Measurements from ENCODE around the gene GULP1. TPM values are rescaled to one million over a fixed set of nuclear protein-coding genes. Genes with fewer than 3 reads are reported as not detected.
"Not testable (repeated sequence)": the region's sequence is repeated elsewhere in the genome, so short reads cannot be mapped to it uniquely, and the experiment has no call there.

The GULP1 gene
- total RNA-seq, 1 experiment from 2014 or later: 75.1 TPM

GRCh38 chr2:188282907-188283306 is 8.8 kb upstream of the GULP1 start:
- DNase-seq (ENCODE audit: low spot score) (no peak), ATAC-seq (no peak)
- peaks cover 40% of the 10 kb centered on the region for H3K4me1 Mint-ChIP-seq
- POLR2A ChIA-PET: no interaction called here
- no peaks in the 10 kb centered on the region for H3K27me3 Mint-ChIP-seq (ENCODE audit: low read depth)
- no peak overlapping the region for H3K27ac Mint-ChIP-seq
- CTCF ChIA-PET: no interaction called here
- H3K9me3 Mint-ChIP-seq: peaks cover 20% of the 10 kb centered on the region
- TF ChIP-seq, protein P1, sequence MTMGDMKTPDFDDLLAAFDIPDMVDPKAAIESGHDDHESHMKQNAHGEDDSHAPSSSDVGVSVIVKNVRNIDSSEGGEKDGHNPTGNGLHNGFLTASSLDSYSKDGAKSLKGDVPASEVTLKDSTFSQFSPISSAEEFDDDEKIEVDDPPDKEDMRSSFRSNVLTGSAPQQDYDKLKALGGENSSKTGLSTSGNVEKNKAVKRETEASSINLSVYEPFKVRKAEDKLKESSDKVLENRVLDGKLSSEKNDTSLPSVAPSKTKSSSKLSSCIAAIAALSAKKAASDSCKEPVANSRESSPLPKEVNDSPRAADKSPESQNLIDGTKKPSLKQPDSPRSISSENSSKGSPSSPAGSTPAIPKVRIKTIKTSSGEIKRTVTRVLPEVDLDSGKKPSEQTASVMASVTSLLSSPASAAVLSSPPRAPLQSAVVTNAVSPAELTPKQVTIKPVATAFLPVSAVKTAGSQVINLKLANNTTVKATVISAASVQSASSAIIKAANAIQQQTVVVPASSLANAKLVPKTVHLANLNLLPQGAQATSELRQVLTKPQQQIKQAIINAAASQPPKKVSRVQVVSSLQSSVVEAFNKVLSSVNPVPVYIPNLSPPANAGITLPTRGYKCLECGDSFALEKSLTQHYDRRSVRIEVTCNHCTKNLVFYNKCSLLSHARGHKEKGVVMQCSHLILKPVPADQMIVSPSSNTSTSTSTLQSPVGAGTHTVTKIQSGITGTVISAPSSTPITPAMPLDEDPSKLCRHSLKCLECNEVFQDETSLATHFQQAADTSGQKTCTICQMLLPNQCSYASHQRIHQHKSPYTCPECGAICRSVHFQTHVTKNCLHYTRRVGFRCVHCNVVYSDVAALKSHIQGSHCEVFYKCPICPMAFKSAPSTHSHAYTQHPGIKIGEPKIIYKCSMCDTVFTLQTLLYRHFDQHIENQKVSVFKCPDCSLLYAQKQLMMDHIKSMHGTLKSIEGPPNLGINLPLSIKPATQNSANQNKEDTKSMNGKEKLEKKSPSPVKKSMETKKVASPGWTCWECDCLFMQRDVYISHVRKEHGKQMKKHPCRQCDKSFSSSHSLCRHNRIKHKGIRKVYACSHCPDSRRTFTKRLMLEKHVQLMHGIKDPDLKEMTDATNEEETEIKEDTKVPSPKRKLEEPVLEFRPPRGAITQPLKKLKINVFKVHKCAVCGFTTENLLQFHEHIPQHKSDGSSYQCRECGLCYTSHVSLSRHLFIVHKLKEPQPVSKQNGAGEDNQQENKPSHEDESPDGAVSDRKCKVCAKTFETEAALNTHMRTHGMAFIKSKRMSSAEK (CRISPR knock-in tag; IDR thresholded peaks at IDR 0.05; ENCODE audit: borderline replicate concordance): no peak
- TF ChIP-seq TP53 (CRISPR knock-in tag; IDR thresholded peaks at IDR 0.05): no peak
- TF ChIP-seq ZNF121 (CRISPR knock-in tag; IDR thresholded peaks at IDR 0.05): no peak
- no peak for TF ChIP-seq USF1 (CRISPR knock-in tag; IDR thresholded peaks at IDR 0.05)
- TF ChIP-seq ZNF219 (CRISPR knock-in tag; IDR thresholded peaks at IDR 0.05; ENCODE audit: borderline replicate concordance): no peak
- TF ChIP-seq ZBTB21 (CRISPR knock-in tag; IDR thresholded peaks at IDR 0.05; ENCODE audit: borderline replicate concordance): no peak
- no peak for TF ChIP-seq GABPB1 (CRISPR knock-in tag; IDR thresholded peaks at IDR 0.05)
- H3K36me3 Mint-ChIP-seq: peaks cover 19% of the 10 kb centered on the region
- no peak overlapping the region for H3K4me3 Mint-ChIP-seq

- POLR2A ChIA-PET; H3K27ac Mint-ChIP-seq; DNase-seq (ENCODE audit: low spot score); CTCF ChIA-PET; H3K27me3 Mint-ChIP-seq (ENCODE audit: low read depth); ATAC-seq; H3K4me3 Mint-ChIP-seq: not testable (repeated sequence)
- H3K4me1 Mint-ChIP-seq: peaks cover 37% of the 10 kb centered on the region
- peaks cover 26% of the 10 kb centered on the region for H3K36me3 Mint-ChIP-seq
- H3K9me3 Mint-ChIP-seq: peaks cover 27% of the 10 kb centered on the region
These were observed 7.4 kb upstream of the GULP1 start for GRCh38 chr2:188284251-188284650.

GRCh38 chr2:188285049-188285448 is 6.6 kb upstream of the GULP1 start:
- no peak overlapping the region for H3K27ac Mint-ChIP-seq
- H3K4me3 Mint-ChIP-seq: no peak overlapping the region
- TF ChIP-seq ZNF138 (CRISPR knock-in tag; conservative IDR thresholded peaks at IDR 0.05): no peak
- TF ChIP-seq, protein P2, sequence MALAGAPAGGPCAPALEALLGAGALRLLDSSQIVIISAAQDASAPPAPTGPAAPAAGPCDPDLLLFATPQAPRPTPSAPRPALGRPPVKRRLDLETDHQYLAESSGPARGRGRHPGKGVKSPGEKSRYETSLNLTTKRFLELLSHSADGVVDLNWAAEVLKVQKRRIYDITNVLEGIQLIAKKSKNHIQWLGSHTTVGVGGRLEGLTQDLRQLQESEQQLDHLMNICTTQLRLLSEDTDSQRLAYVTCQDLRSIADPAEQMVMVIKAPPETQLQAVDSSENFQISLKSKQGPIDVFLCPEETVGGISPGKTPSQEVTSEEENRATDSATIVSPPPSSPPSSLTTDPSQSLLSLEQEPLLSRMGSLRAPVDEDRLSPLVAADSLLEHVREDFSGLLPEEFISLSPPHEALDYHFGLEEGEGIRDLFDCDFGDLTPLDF (CRISPR knock-in tag; IDR thresholded peaks at IDR 0.05): no peak
- TF ChIP-seq ATF1 (CRISPR knock-in tag; IDR thresholded peaks at IDR 0.05): no peak
- TF ChIP-seq CTCF (IDR thresholded peaks at IDR 0.05): no peak
- TF ChIP-seq OVOL2 (CRISPR knock-in tag; IDR thresholded peaks at IDR 0.05; ENCODE audit: borderline replicate concordance): no peak
- TF ChIP-seq AR (CRISPR knock-in tag; IDR thresholded peaks at IDR 0.05): no peak
- TF ChIP-seq HMGA2 (CRISPR knock-in tag; IDR thresholded peaks at IDR 0.05): no peak
- TF ChIP-seq ZNF423 (CRISPR knock-in tag; IDR thresholded peaks at IDR 0.05): no peak
- POLR2A ChIA-PET: no interaction called here
- peaks cover 27% of the 10 kb centered on the region for H3K9me3 Mint-ChIP-seq
- ATAC-seq (no peak), DNase-seq (ENCODE audit: low spot score) (no peak)
- peaks cover 28% of the 10 kb centered on the region for H3K36me3 Mint-ChIP-seq
- H3K4me1 Mint-ChIP-seq: peaks cover 39% of the 10 kb centered on the region
- CTCF ChIA-PET: no interaction called here
- H3K27me3 Mint-ChIP-seq (ENCODE audit: low read depth): no peaks in the 10 kb centered on the region

All from WTC11 (cell line).